ENCODE data around the gene ARHGEF3.

Gene ARHGEF3

DNA sequence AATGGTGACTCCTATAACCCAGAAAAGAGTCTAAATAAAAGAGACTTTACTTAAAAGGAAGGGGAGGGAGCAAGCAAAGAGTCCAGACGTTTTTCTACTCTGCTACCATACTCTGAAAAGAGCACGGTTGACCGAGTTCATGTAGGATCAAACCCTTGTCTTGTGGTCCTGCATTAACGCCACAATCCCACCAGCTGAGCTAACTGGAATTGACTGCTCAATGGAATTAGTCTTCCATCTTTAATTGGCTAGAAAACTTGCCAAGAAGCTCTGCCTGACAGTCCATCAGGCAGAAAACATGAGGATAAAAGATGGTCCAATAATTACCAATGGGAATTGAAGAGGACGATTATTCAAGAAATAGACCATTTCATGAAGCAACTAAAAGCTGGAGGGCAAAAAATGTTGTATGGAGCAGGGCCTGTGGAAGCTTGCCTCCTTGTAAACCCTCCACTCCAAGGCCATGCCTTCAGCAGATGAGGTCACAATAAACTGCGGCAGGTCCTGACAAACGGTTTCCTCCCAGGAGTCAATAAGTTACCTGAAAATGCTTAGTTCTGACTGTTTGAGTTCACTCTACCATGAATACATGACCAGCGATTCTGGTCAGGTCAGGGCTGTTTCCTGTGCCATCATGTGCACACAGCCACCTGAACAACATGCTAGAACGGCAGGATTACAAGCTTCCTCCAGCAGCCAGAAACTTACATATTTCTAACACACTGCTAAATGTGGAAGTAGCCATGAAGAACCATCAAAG, 35.6 kb upstream of the ARHGEF3 start:
- no peak overlapping the region for H3K4me2 ChIP-seq (ENCODE audit: low read length)
- no peaks in the 10 kb centered on the region for H3K9me3 ChIP-seq (ENCODE audit: control insufficient read depth, insufficient read depth, low read length)
- no peak overlapping the region for H3K4me3 ChIP-seq (ENCODE audit: low read length)
- H3F3A ChIP-seq (ENCODE audit: control insufficient read depth, insufficient read depth): no peaks in the 10 kb centered on the region
- TF ChIP-seq EZH2phosphoT487 (IDR thresholded peaks at IDR 0.05; ENCODE audit: borderline replicate concordance, low read length): no peak
- TF ChIP-seq, protein P1, sequence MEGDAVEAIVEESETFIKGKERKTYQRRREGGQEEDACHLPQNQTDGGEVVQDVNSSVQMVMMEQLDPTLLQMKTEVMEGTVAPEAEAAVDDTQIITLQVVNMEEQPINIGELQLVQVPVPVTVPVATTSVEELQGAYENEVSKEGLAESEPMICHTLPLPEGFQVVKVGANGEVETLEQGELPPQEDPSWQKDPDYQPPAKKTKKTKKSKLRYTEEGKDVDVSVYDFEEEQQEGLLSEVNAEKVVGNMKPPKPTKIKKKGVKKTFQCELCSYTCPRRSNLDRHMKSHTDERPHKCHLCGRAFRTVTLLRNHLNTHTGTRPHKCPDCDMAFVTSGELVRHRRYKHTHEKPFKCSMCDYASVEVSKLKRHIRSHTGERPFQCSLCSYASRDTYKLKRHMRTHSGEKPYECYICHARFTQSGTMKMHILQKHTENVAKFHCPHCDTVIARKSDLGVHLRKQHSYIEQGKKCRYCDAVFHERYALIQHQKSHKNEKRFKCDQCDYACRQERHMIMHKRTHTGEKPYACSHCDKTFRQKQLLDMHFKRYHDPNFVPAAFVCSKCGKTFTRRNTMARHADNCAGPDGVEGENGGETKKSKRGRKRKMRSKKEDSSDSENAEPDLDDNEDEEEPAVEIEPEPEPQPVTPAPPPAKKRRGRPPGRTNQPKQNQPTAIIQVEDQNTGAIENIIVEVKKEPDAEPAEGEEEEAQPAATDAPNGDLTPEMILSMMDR (IDR thresholded peaks at IDR 0.05; ENCODE audit: low read depth, low read length, poor library complexity, severe bottlenecking): no peak
- H3K27me3 ChIP-seq (ENCODE audit: control insufficient read depth, low read length): no peaks in the 10 kb centered on the region
- H3K79me2 ChIP-seq (ENCODE audit: control insufficient read depth, low read length): no peaks in the 10 kb centered on the region
- peaks cover 7% of the 10 kb centered on the region for H3K4me1 ChIP-seq (ENCODE audit: control insufficient read depth, low read length)
- H3K9me2 ChIP-seq (replicated peaks; ENCODE audit: control insufficient read depth, low read length): no peaks in the 10 kb centered on the region
- H3K27ac ChIP-seq (ENCODE audit: low read depth, low read length): no peak overlapping the region
- 0 out of 2 replicates have a peak, but pooled peaks cover 2% of the 10 kb centered on the region for H4K20me1 ChIP-seq (ENCODE audit: control insufficient read depth, insufficient read depth, low read depth, low read length)
- no peaks in the 10 kb centered on the region for H3K36me3 ChIP-seq (ENCODE audit: control insufficient read depth, low read length)

DNA sequence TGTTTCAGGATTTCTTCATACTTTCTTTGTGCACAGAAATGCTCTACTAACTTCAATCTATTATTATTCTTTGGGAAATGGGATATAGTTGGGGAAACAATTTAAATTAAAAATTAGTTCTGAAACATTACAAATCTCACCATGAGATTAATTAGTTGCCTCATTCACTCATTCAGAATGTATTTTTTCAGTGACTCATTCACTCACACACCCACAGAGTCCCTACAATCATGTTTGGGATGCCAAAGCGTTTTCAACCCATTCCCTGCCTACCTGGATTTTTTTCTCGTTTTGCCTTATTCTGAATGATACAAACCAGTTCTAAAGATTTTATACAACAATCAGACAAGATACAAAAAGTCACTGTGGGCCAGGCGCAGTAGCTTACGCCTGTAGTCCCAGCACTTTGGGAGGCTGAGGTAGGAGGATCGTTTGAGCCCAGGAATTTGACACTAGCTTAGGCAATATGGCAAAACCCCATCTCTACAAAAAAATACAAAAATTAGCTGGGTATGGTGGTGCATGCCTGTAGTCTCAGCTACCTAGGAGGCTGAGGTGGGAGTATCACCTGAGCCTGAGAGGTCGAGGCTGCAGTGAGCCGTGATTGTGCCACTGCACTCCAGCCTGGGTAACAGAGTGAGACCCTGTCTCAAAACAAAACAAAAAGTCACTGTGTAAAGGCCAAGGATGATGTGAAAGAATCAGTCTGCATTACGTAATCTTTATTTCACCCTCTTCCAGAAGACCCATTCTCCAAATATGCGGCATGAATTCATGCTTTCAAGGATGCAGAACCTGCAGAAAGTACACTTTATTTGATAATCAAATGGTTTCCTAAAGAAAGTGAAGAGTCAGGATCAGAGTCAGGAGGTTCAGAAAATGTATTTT, 34.8 kb upstream of the ARHGEF3 start:
- H3K9me3 ChIP-seq (ENCODE audit: control insufficient read depth, insufficient read depth, low read length): no peaks in the 10 kb centered on the region
- no peaks in the 10 kb centered on the region for H3K27me3 ChIP-seq (ENCODE audit: control insufficient read depth, low read length)
- no peaks in the 10 kb centered on the region for H3F3A ChIP-seq (ENCODE audit: control insufficient read depth, insufficient read depth)
- H3K4me2 ChIP-seq (ENCODE audit: low read length): no peak overlapping the region
- H3K79me2 ChIP-seq (ENCODE audit: control insufficient read depth, low read length): no peaks in the 10 kb centered on the region
- 0 out of 2 replicates have a peak, but pooled peaks cover 2% of the 10 kb centered on the region for H4K20me1 ChIP-seq (ENCODE audit: control insufficient read depth, insufficient read depth, low read depth, low read length)
- H3K4me3 ChIP-seq (ENCODE audit: low read length): no peak overlapping the region
- no peak for TF ChIP-seq EZH2phosphoT487 (IDR thresholded peaks at IDR 0.05; ENCODE audit: borderline replicate concordance, low read length)
- TF ChIP-seq, protein P1 (IDR thresholded peaks at IDR 0.05; ENCODE audit: low read depth, low read length, poor library complexity, severe bottlenecking): no peak
- H3K36me3 ChIP-seq (ENCODE audit: control insufficient read depth, low read length): no peaks in the 10 kb centered on the region
- no peak overlapping the region for H3K27ac ChIP-seq (ENCODE audit: low read depth, low read length)
- no peaks in the 10 kb centered on the region for H3K9me2 ChIP-seq (replicated peaks; ENCODE audit: control insufficient read depth, low read length)
- peaks cover 7% of the 10 kb centered on the region for H3K4me1 ChIP-seq (ENCODE audit: control insufficient read depth, low read length)

- Histone ChIP-seq H4K20me1 (ENCODE audit: control insufficient read depth, insufficient read depth, low read depth, low read length) (0 out of 2 replicates have a peak, but pooled peaks cover 2% of the 10 kb centered on the region), H3K36me3 (ENCODE audit: control insufficient read depth, low read length) (no peaks in the 10 kb centered on the region), H3K4me1 (ENCODE audit: control insufficient read depth, low read length) (peaks cover 7% of the 10 kb centered on the region), H3K9me2 (replicated peaks; ENCODE audit: control insufficient read depth, low read length) (no peaks in the 10 kb centered on the region), H3K79me2 (ENCODE audit: control insufficient read depth, low read length) (no peaks in the 10 kb centered on the region), H3K27me3 (ENCODE audit: control insufficient read depth, low read length) (no peaks in the 10 kb centered on the region), H3K9me3 (ENCODE audit: control insufficient read depth, insufficient read depth, low read length) (no peaks in the 10 kb centered on the region), H3F3A (ENCODE audit: control insufficient read depth, insufficient read depth) (no peaks in the 10 kb centered on the region), H3K27ac (ENCODE audit: low read depth, low read length) (no peak overlapping the region), H3K4me2 (ENCODE audit: low read length) (no peak overlapping the region), H3K4me3 (ENCODE audit: low read length) (no peak overlapping the region)
- no peak for TF ChIP-seq EZH2phosphoT487 (IDR thresholded peaks at IDR 0.05; ENCODE audit: borderline replicate concordance, low read length)
- TF ChIP-seq, protein P1 (IDR thresholded peaks at IDR 0.05; ENCODE audit: low read depth, low read length, poor library complexity, severe bottlenecking): no peak
These were observed 34.0 kb upstream of the ARHGEF3 start for GRCh38 chr3:56835650-56836227.
